Endothelial cell of umbilical vein (primary cell): ENCODE data around the gene MYBBP1A. TPM values are rescaled to one million over a fixed set of nuclear protein-coding genes. Genes with fewer than 3 reads are reported as not detected.

Experiments used
- BruUV-seq: library from RNA; stranded (reverse); fragments of 400-500 nt; replicated peaks from 2 replicates; lab custom pipeline; 2021; lab: Mats Ljungman, UMichigan
- CTCF ChIA-PET: fragments of 300-600, 350-600 bp; sonication (Branson Sonifier 250); formaldehyde crosslinking; loops from one replicate; lab custom pipeline; 2021; ENCODE audit warnings: antibody characterized with exemption, inconsistent platforms; lab: Charles Lee
- POLR2A ChIA-PET: fragments of 300-600, 350-600 bp; sonication (Branson Sonifier 250); formaldehyde crosslinking; loops from one replicate; lab custom pipeline; 2021; ENCODE audit warnings: antibody characterized with exemption, inconsistent platforms; lab: Charles Lee
- DNase-seq: peaks from one replicate; pipeline ENCODE4 v3.0.0-alpha.2; 2011; ENCODE audit warnings: low read depth, low spot score
- FAIRE-seq: peaks from 2 replicates; lab custom pipeline; 2011; peaks lifted over from hg19 to GRCh38; lab: Jason Lieb, UNC
- H2AFZ ChIP-seq: 2 replicates; pipeline ENCODE4 v1.6.0; 2012; ENCODE audit warnings: low read depth, low read length, control low read depth, inconsistent platforms
- H3K27ac ChIP-seq: 2 replicates; pipeline ENCODE4 v1.5.1; 2011; ENCODE audit warnings: low read depth, mild to moderate bottlenecking, control low read depth, low read length, moderate library complexity; ENCODE audit not compliant: insufficient read depth
- H3K27me3 ChIP-seq, 2 experiments: 2 replicates each; pipeline versions ENCODE4 v1.6.0 to v1.6.1; 2011; ENCODE audit warnings: low read length in 2 of 2, mixed read lengths in 1 of 2; ENCODE audit not compliant: control insufficient read depth in 2 of 2, insufficient read depth in 2 of 2
- H3K36me3 ChIP-seq, 2 experiments: 2 replicates in 1 of 2; 3 replicates in 1 of 2; pipeline ENCODE4 v1.5.1; 2011; ENCODE audit warnings: low read length in 2 of 2, mild to moderate bottlenecking in 1 of 2, moderate library complexity in 1 of 2; ENCODE audit not compliant: control insufficient read depth in 2 of 2, insufficient read depth in 2 of 2; ENCODE audit errors: extremely low read depth in 1 of 2
- H3K4me1 ChIP-seq: 3 replicates; pipeline ENCODE4 v1.5.1; 2011; ENCODE audit warnings: mild to moderate bottlenecking, low read length; ENCODE audit not compliant: control insufficient read depth, insufficient read depth; ENCODE audit errors: extremely low read depth
- H3K4me2 ChIP-seq: 2 replicates; pipeline ENCODE4 v1.6.1; 2011; ENCODE audit warnings: low read length, control low read depth, mixed read lengths; ENCODE audit not compliant: insufficient read depth
- H3K4me3 ChIP-seq, 3 experiments: fragments of 200-600 bp in 1 of 3; sonication (generic), shearing (Covaris generic) in 1 of 3; replicated peaks in 1 of 3; 2 replicates each; pipeline ENCODE4 v1.5.1; 2011 to 2016; ENCODE audit warnings: control low read depth in 3 of 3, low read length in 3 of 3, mild to moderate bottlenecking in 2 of 3, inconsistent platforms in 1 of 3, low read depth in 1 of 3, moderate library complexity in 1 of 3; ENCODE audit not compliant: insufficient read depth in 1 of 3
- H3K79me2 ChIP-seq: 2 replicates; pipeline ENCODE4 v1.6.0; 2012; ENCODE audit warnings: low read length, inconsistent platforms; ENCODE audit not compliant: control insufficient read depth, insufficient read depth
- H3K9ac ChIP-seq: replicated peaks from 2 replicates; pipeline ENCODE3; 2011; ENCODE audit warnings: low read length, control low read depth; ENCODE audit not compliant: insufficient read depth; ENCODE audit errors: extremely low read depth
- H3K9me1 ChIP-seq: replicated peaks from 3 replicates; pipeline ENCODE4 v1.6.0; 2011; ENCODE audit warnings: mild to moderate bottlenecking, low read length; ENCODE audit not compliant: control insufficient read depth, insufficient read depth; ENCODE audit errors: extremely low read depth
- H3K9me3 ChIP-seq: replicated peaks from 2 replicates; pipeline ENCODE4 v1.5.1; 2012; ENCODE audit warnings: low read length, inconsistent platforms; ENCODE audit not compliant: control insufficient read depth, insufficient read depth
- H4K20me1 ChIP-seq: replicated peaks from 2 replicates; pipeline ENCODE3; 2011; ENCODE audit warnings: mild to moderate bottlenecking, low read length; ENCODE audit not compliant: control insufficient read depth, insufficient read depth; ENCODE audit errors: extremely low read depth
- EZH2 ChIP-seq: IDR thresholded peaks from 2 replicates; pipeline ENCODE4 v1.6.1; 2012; ENCODE audit warnings: borderline replicate concordance, low read depth, mild to moderate bottlenecking, moderate library complexity, low read length, inconsistent platforms; ENCODE audit not compliant: severe bottlenecking
- FOS ChIP-seq: IDR thresholded peaks from 2 replicates; pipeline ENCODE4 v1.6.1; 2011; ENCODE audit warnings: mild to moderate bottlenecking, low read length, moderate library complexity, borderline replicate concordance; ENCODE audit not compliant: insufficient read depth
- GATA2 ChIP-seq: IDR thresholded peaks from 2 replicates; pipeline ENCODE4 v1.7.0; 2011; ENCODE audit warnings: low read depth, mild to moderate bottlenecking, moderate library complexity, mixed read lengths, low read length; ENCODE audit not compliant: insufficient read length, insufficient read depth
- JUN ChIP-seq: IDR thresholded peaks from 2 replicates; pipeline ENCODE4 v1.6.1; 2011; ENCODE audit warnings: borderline replicate concordance, low read depth; ENCODE audit not compliant: insufficient read length, insufficient read depth
- MYC ChIP-seq: IDR thresholded peaks from one replicate; pipeline ENCODE4 v1.6.1; 2011; ENCODE audit warnings: mild to moderate bottlenecking, low read depth, low read length
- POLR2A ChIP-seq: IDR thresholded peaks from 2 replicates; pipeline ENCODE4 v1.6.1; 2012; ENCODE audit warnings: low read depth, mild to moderate bottlenecking, control low read depth, low read length
- POLR2AphosphoS5 ChIP-seq: IDR thresholded peaks from 2 replicates; pipeline ENCODE4 v1.6.1; 2012; ENCODE audit warnings: low read depth, mild to moderate bottlenecking, control low read depth, low read length, moderate library complexity; ENCODE audit not compliant: insufficient read depth
- dilution Hi-C: fragments of 300-500 bp; cut with MboI; formaldehyde crosslinking; loops from one replicate; pipeline ENCODE4 v1.15.0; 2019; ENCODE audit warnings: low sequenced_read_pairs; ENCODE audit not compliant: extremely low pct_ligation_motif_present
- intact Hi-C: fragments of 100-400 bp; cut with micrococcal nuclease; formaldehyde crosslinking; loops from one replicate; pipeline ENCODE4 v1.10.0; 2022
- polyA plus RNA-seq, 4 experiments: library from polyadenylated mRNA; depleted of rRNA in 3 of 4; stranded (reverse) in 3 of 4; unstranded in 1 of 4; fragments of >200 nt; gene quantifications; 2 replicates each; pipeline versions ENCODE4 v1.2.1 to v1.2.3, GENCODE V29; 2011 to 2012; ENCODE audit warnings: missing spikeins in 1 of 4
- total RNA-seq: library from RNA; stranded (reverse); gene quantifications from 2 replicates; pipeline ENCODE4 v1.2.3, GENCODE V29; 2021
- TF ChIP-seq, protein P1 (sequence below): IDR thresholded peaks from 2 replicates; pipeline ENCODE4 v1.6.1; 2011; ENCODE audit not compliant: insufficient read depth, insufficient read length
- TF ChIP-seq, protein P2 (sequence below), 2 donors: IDR thresholded peaks; 1 replicate in 1 of 2; 2 replicates in 1 of 2; pipeline ENCODE4 v1.5.1; 2011; ENCODE audit warnings: low read length in 2 of 2, mild to moderate bottlenecking in 2 of 2, moderate library complexity in 2 of 2, control low read depth in 1 of 2, inconsistent platforms in 1 of 2, low read depth in 1 of 2; ENCODE audit not compliant: insufficient read depth in 1 of 2; ENCODE audit errors: extremely low read depth in 1 of 2

The MYBBP1A gene
- total and polyA plus RNA-seq, 2 donors (not counting 3 experiments of a cell fraction or from before 2014, with no cell fraction given) = 26.8 to 79.2 TPM

DNA sequence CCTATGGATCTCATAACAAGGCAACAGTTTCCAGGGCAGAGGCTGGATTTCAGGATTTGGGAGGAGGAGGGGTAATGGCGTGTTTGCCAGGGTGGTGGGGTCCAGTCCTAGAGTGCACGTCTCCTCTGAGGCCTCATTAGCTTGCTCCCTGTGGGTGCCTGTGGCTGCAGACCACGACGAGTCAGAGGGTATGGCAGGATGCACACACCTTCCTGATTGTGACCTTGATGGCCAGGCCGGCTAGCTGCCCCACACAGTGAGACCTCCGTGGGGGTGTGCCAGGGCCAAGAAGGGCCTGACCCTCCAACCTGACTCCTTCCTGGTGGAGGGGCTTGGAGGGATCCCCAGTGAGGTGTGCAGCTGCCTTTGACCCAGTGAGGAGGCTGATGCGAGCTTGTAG is 25.1 kb upstream of the MYBBP1A start:
- H3K9me3 ChIP-seq = no peaks in the 10 kb centered on the region
- TF ChIP-seq POLR2AphosphoS5 = no peak
- no peak for TF ChIP-seq JUN
- TF ChIP-seq FOS = no peak
- no peak for TF ChIP-seq EZH2
- TF ChIP-seq, protein P1, sequence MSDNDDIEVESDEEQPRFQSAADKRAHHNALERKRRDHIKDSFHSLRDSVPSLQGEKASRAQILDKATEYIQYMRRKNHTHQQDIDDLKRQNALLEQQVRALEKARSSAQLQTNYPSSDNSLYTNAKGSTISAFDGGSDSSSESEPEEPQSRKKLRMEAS = no peak
- TF ChIP-seq, protein P2, sequence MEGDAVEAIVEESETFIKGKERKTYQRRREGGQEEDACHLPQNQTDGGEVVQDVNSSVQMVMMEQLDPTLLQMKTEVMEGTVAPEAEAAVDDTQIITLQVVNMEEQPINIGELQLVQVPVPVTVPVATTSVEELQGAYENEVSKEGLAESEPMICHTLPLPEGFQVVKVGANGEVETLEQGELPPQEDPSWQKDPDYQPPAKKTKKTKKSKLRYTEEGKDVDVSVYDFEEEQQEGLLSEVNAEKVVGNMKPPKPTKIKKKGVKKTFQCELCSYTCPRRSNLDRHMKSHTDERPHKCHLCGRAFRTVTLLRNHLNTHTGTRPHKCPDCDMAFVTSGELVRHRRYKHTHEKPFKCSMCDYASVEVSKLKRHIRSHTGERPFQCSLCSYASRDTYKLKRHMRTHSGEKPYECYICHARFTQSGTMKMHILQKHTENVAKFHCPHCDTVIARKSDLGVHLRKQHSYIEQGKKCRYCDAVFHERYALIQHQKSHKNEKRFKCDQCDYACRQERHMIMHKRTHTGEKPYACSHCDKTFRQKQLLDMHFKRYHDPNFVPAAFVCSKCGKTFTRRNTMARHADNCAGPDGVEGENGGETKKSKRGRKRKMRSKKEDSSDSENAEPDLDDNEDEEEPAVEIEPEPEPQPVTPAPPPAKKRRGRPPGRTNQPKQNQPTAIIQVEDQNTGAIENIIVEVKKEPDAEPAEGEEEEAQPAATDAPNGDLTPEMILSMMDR (IDR thresholded peaks at IDR 0.05; ENCODE audit: extremely low read depth in 1 of 2, insufficient read depth in 1 of 2, low read depth in 1 of 2, low read length in 2 of 2) = no peak
- TF ChIP-seq POLR2A = no peak
- no peak for TF ChIP-seq MYC
- no peak for TF ChIP-seq GATA2
- no peak overlapping the region for H3K27ac ChIP-seq
- H3K9me1 ChIP-seq = no peaks in the 10 kb centered on the region
- no peaks in the 10 kb centered on the region for H4K20me1 ChIP-seq
- BruUV-seq = no TSS peak
- no peak overlapping the region for H2AFZ ChIP-seq
- no peak overlapping the region for H3K9ac ChIP-seq
- dilution Hi-C loops (no loop called here), intact Hi-C loops (no loop called here)
- no peak overlapping the region for H3K4me2 ChIP-seq
- H3K4me3 ChIP-seq = no peak overlapping the region
- DNase-seq (no peak), FAIRE-seq (no peak)
- H3K27me3 ChIP-seq = peaks cover 16 to 26% of the 10 kb centered on the region in 2 experiments
- no peaks in the 10 kb centered on the region for H3K36me3 ChIP-seq
- no peaks in the 10 kb centered on the region for H3K4me1 ChIP-seq
- ChIA-PET POLR2A (no interaction called here), CTCF (interaction anchor here (1.1 to 4.8 kb wide), 2 partner anchors 11 to 13 kb away, joined by 3 to 41 read pairs; no protein-coding TSS in a partner anchor)
- H3K79me2 ChIP-seq = no peaks in the 10 kb centered on the region
